Neural cell (in vitro differentiated cells): Measurements from ENCODE around the gene CXCL9. TPM values are rescaled to one million over a fixed set of nuclear protein-coding genes. Genes with fewer than 3 reads are reported as not detected.
"Not testable (repeated sequence)": the region's sequence is repeated elsewhere in the genome, so short reads cannot be mapped to it uniquely, and the experiment has no call there.

ENCODE experiments used
- H2AFZ ChIP-seq: fragments of 200-600, 300-800 bp; sonication (generic), shearing (Covaris generic); 2 replicates; pipeline ENCODE4 v1.6.0; 2014; ENCODE audit warnings: low read depth, mild to moderate bottlenecking, antibody characterized with exemption, low read length, moderate library complexity
- H3F3A ChIP-seq: fragments of 200-600 bp; shearing (Covaris generic); 2 replicates; pipeline ENCODE4 v1.6.1; 2016; ENCODE audit warnings: mild to moderate bottlenecking, moderate library complexity, mixed read lengths, antibody characterized with exemption, low read length; ENCODE audit not compliant: insufficient read depth, poor library complexity, severe bottlenecking
- H3K27ac ChIP-seq: fragments of 200-600, 300-800 bp; sonication (generic), shearing (Covaris generic); 2 replicates; pipeline ENCODE4 v1.5.1; 2014; ENCODE audit warnings: mild to moderate bottlenecking, low read length, moderate library complexity
- H3K27me3 ChIP-seq: fragments of 300-800, 200-600 bp; sonication (generic), shearing (Covaris generic); 2 replicates; pipeline ENCODE4 v1.6.0; 2014; ENCODE audit warnings: mild to moderate bottlenecking, low read depth, low read length, moderate library complexity; ENCODE audit not compliant: insufficient read depth
- H3K36me3 ChIP-seq: fragments of 300-800, 200-600 bp; sonication (generic), shearing (Covaris generic); 2 replicates; pipeline ENCODE4 v1.5.1; 2014; ENCODE audit warnings: mild to moderate bottlenecking, antibody characterized with exemption, low read length, moderate library complexity; ENCODE audit not compliant: insufficient read depth
- H3K4me2 ChIP-seq: fragments of 300-800, 200-600 bp; sonication (generic), shearing (Covaris generic); 2 replicates; pipeline ENCODE4 v1.6.0; 2014; ENCODE audit warnings: mild to moderate bottlenecking, low read length
- H3K4me3 ChIP-seq: fragments of 300-800, 200-600 bp; sonication (generic), shearing (Covaris generic); 2 replicates; pipeline ENCODE4 v1.5.1; 2014; ENCODE audit warnings: mild to moderate bottlenecking, low read length, moderate library complexity
- H3K79me2 ChIP-seq: fragments of 200-600 bp; shearing (Covaris generic); replicated peaks from 2 replicates; pipeline ENCODE4 v1.6.0; 2014; ENCODE audit warnings: mild to moderate bottlenecking, low read length, moderate library complexity; ENCODE audit not compliant: insufficient read depth
- H3K9ac ChIP-seq: fragments of 300-800, 200-600 bp; sonication (generic), shearing (Covaris generic); 2 replicates; pipeline ENCODE4 v1.6.1; 2016; ENCODE audit warnings: mild to moderate bottlenecking, low read length, mixed read lengths
- H3K9me2 ChIP-seq: fragments of 200-600 bp; shearing (Covaris generic); 2 replicates; pipeline ENCODE4 v1.6.1; 2016; ENCODE audit warnings: mild to moderate bottlenecking, low read length, mixed read lengths; ENCODE audit not compliant: insufficient read depth
- H3K9me3 ChIP-seq: fragments of 200-600, 300-800 bp; sonication (generic), shearing (Covaris generic); 2 replicates; pipeline ENCODE4 v1.6.1; 2016; ENCODE audit warnings: mild to moderate bottlenecking, mixed run types, low read length, moderate library complexity, mixed read lengths
- H4K20me1 ChIP-seq: fragments of 200-600 bp; shearing (Covaris generic); 2 replicates; pipeline ENCODE4 v1.6.1; 2016; ENCODE audit warnings: mild to moderate bottlenecking, mixed run types; ENCODE audit not compliant: insufficient read depth
- EP300 ChIP-seq: fragments of 450-650 bp; conservative IDR thresholded peaks from 2 replicates; pipeline ENCODE4 v1.6.1; 2014; ENCODE audit warnings: antibody characterized with exemption, mild to moderate bottlenecking, moderate library complexity; ENCODE audit not compliant: poor library complexity, severe bottlenecking
- EZH2 ChIP-seq: fragments of 200-600, 300-800 bp; shearing (Covaris generic), sonication (generic); IDR thresholded peaks from 2 replicates; pipeline ENCODE4 v1.6.1; 2014; ENCODE audit warnings: antibody characterized with exemption, low read length, borderline replicate concordance, mild to moderate bottlenecking; ENCODE audit not compliant: insufficient read depth, poor library complexity, severe bottlenecking
- MXI1 ChIP-seq: fragments of 450-650 bp; conservative IDR thresholded peaks from 2 replicates; pipeline ENCODE4 v1.6.1; 2014; ENCODE audit warnings: antibody characterized with exemption, mild to moderate bottlenecking; ENCODE audit not compliant: poor library complexity, severe bottlenecking
- POLR2AphosphoS5 ChIP-seq: IDR thresholded peaks from 2 replicates; pipeline ENCODE4 v1.6.1; 2012
- RAD21 ChIP-seq: fragments of 450-650 bp; conservative IDR thresholded peaks from 2 replicates; pipeline ENCODE4 v1.6.1; 2014; ENCODE audit warnings: antibody characterized with exemption, mild to moderate bottlenecking, moderate library complexity
- SMC3 ChIP-seq: fragments of 450-650 bp; conservative IDR thresholded peaks from 2 replicates; pipeline ENCODE4 v1.6.1; 2014; ENCODE audit warnings: antibody characterized with exemption, mild to moderate bottlenecking, moderate library complexity; ENCODE audit not compliant: poor library complexity
- TAF1 ChIP-seq: IDR thresholded peaks from 2 replicates; pipeline ENCODE4 v1.6.1; 2012; ENCODE audit warnings: low read depth
- polyA plus RNA-seq: library from polyadenylated mRNA; depleted of rRNA; stranded (reverse); fragments of >200 nt; gene quantifications from 2 replicates; pipeline ENCODE4 v1.2.3, GENCODE V29; 2014
- TF ChIP-seq, protein P1 (sequence below): fragments of 450-650 bp; IDR thresholded peaks from 2 replicates; pipeline ENCODE4 v1.5.1; 2014; ENCODE audit warnings: antibody characterized with exemption, mild to moderate bottlenecking, moderate library complexity; ENCODE audit not compliant: poor library complexity, severe bottlenecking
- TF ChIP-seq, protein P2 (sequence below): IDR thresholded peaks from 2 replicates; pipeline ENCODE4 v1.6.1; 2012; ENCODE audit warnings: borderline replicate concordance

The CXCL9 gene
- polyA plus RNA-seq, 1 donor from 2014 or later, result not detected

GRCh38 chr4:76055016-76055415 lies 47.7 kb upstream of the CXCL9 start:
- Histone ChIP-seq H3K9ac (no peak overlapping the region), H3K27me3 (no peaks in the 10 kb centered on the region), H3K4me3 (no peak overlapping the region), H2AFZ (no peak overlapping the region), H3K79me2 (no peaks in the 10 kb centered on the region), H4K20me1 (no peaks in the 10 kb centered on the region), H3K27ac (no peak overlapping the region), H3K9me3 (no peaks in the 10 kb centered on the region), H3K9me2 (no peaks in the 10 kb centered on the region), H3K4me2 (no peak overlapping the region), H3F3A (no peaks in the 10 kb centered on the region), H3K36me3 (no peaks in the 10 kb centered on the region)
- TF ChIP-seq MXI1 (no peak), RAD21 (no peak), SMC3 (no peak)
- TF ChIP-seq, protein P1, sequence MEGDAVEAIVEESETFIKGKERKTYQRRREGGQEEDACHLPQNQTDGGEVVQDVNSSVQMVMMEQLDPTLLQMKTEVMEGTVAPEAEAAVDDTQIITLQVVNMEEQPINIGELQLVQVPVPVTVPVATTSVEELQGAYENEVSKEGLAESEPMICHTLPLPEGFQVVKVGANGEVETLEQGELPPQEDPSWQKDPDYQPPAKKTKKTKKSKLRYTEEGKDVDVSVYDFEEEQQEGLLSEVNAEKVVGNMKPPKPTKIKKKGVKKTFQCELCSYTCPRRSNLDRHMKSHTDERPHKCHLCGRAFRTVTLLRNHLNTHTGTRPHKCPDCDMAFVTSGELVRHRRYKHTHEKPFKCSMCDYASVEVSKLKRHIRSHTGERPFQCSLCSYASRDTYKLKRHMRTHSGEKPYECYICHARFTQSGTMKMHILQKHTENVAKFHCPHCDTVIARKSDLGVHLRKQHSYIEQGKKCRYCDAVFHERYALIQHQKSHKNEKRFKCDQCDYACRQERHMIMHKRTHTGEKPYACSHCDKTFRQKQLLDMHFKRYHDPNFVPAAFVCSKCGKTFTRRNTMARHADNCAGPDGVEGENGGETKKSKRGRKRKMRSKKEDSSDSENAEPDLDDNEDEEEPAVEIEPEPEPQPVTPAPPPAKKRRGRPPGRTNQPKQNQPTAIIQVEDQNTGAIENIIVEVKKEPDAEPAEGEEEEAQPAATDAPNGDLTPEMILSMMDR, result no peak

GRCh38 chr4:76053730-76054129 lies 46.4 kb upstream of the CXCL9 start:
- Histone ChIP-seq H3K4me3 (no peak overlapping the region), H3K79me2 (no peaks in the 10 kb centered on the region), H3K27ac (no peak overlapping the region), H3K9me3 (no peaks in the 10 kb centered on the region), H3K27me3 (no peaks in the 10 kb centered on the region), H3K36me3 (no peaks in the 10 kb centered on the region), H3K9ac (no peak overlapping the region), H3F3A (no peaks in the 10 kb centered on the region), H4K20me1 (no peaks in the 10 kb centered on the region), H2AFZ (no peak overlapping the region), H3K9me2 (no peaks in the 10 kb centered on the region), H3K4me2 (no peak overlapping the region)
- TF ChIP-seq MXI1, result no peak
- no peak for TF ChIP-seq SMC3
- no peak for TF ChIP-seq POLR2AphosphoS5
- TF ChIP-seq, protein P1, result no peak
- TF ChIP-seq RAD21, result no peak
- TF ChIP-seq, protein P2, sequence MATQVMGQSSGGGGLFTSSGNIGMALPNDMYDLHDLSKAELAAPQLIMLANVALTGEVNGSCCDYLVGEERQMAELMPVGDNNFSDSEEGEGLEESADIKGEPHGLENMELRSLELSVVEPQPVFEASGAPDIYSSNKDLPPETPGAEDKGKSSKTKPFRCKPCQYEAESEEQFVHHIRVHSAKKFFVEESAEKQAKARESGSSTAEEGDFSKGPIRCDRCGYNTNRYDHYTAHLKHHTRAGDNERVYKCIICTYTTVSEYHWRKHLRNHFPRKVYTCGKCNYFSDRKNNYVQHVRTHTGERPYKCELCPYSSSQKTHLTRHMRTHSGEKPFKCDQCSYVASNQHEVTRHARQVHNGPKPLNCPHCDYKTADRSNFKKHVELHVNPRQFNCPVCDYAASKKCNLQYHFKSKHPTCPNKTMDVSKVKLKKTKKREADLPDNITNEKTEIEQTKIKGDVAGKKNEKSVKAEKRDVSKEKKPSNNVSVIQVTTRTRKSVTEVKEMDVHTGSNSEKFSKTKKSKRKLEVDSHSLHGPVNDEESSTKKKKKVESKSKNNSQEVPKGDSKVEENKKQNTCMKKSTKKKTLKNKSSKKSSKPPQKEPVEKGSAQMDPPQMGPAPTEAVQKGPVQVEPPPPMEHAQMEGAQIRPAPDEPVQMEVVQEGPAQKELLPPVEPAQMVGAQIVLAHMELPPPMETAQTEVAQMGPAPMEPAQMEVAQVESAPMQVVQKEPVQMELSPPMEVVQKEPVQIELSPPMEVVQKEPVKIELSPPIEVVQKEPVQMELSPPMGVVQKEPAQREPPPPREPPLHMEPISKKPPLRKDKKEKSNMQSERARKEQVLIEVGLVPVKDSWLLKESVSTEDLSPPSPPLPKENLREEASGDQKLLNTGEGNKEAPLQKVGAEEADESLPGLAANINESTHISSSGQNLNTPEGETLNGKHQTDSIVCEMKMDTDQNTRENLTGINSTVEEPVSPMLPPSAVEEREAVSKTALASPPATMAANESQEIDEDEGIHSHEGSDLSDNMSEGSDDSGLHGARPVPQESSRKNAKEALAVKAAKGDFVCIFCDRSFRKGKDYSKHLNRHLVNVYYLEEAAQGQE, result no peak
- no peak for TF ChIP-seq TAF1
- TF ChIP-seq EP300, result no peak
- TF ChIP-seq EZH2, result no peak

- H3K4me2 ChIP-seq, result not testable (repeated sequence)
These were observed 43.3 kb upstream of the CXCL9 start for GRCh38 chr4:76050560-76051050.

GRCh38 chr4:76049860-76050416 lies 42.6 kb upstream of the CXCL9 start:
- not testable (repeated sequence) for H3K27ac ChIP-seq, H3K4me2 ChIP-seq, H3K4me3 ChIP-seq, H3K36me3 ChIP-seq, H3K9me3 ChIP-seq, H3F3A ChIP-seq, H4K20me1 ChIP-seq, H3K27me3 ChIP-seq, H2AFZ ChIP-seq, H3K9me2 ChIP-seq, H3K9ac ChIP-seq, H3K79me2 ChIP-seq

More at GRCh38 chr4:76050560-76051050, 43.3 kb upstream of the CXCL9 start:
- H3K27ac ChIP-seq, H3K27me3 ChIP-seq, H3K9me3 ChIP-seq, H3K79me2 ChIP-seq, H3K9ac ChIP-seq, H3K4me3 ChIP-seq, H3F3A ChIP-seq, H2AFZ ChIP-seq, H3K9me2 ChIP-seq, H3K36me3 ChIP-seq, H4K20me1 ChIP-seq: not testable (repeated sequence)
